WERI-Rb-1 (cell line): ENCODE measurements around the gene TMEFF1.

Experiments
- DNase-seq: peaks from one replicate; pipeline ENCODE4 v3.0.0-alpha.2; 2020
- H3K27ac ChIP-seq: fragments of 250-450 bp; sonication (Bioruptor Pico); 2 replicates; pipeline ENCODE4 v1.5.1; 2020; ENCODE audit warnings: mild to moderate bottlenecking, moderate library complexity
- H3K27me3 ChIP-seq: fragments of 250-450 bp; sonication (Bioruptor Pico); 2 replicates; pipeline ENCODE4 v1.5.1; 2021; ENCODE audit warnings: mild to moderate bottlenecking, low read depth, moderate library complexity; ENCODE audit not compliant: insufficient read depth, severe bottlenecking
- H3K36me3 ChIP-seq: fragments of 250-450 bp; sonication (Bioruptor Pico); 2 replicates; pipeline ENCODE4 v1.5.1; 2020; ENCODE audit warnings: mild to moderate bottlenecking, moderate library complexity
- H3K4me3 ChIP-seq: 2 replicates; pipeline ENCODE4 v1.5.1; 2011; ENCODE audit warnings: low read depth, mild to moderate bottlenecking, control low read depth, low read length
- H3K9me3 ChIP-seq: fragments of 250-450 bp; sonication (Bioruptor Pico); 2 replicates; pipeline ENCODE4 v1.5.1; 2021; ENCODE audit warnings: mild to moderate bottlenecking, moderate library complexity; ENCODE audit not compliant: severe bottlenecking
- CTCF ChIP-seq: IDR thresholded peaks from 2 replicates; pipeline ENCODE4 v1.5.1; 2011; ENCODE audit warnings: low read depth, mild to moderate bottlenecking, control low read depth, inconsistent platforms, low read length

The TMEFF1 gene

GRCh38 chr9:100452894-100453293, 20.1 kb upstream of the TMEFF1 start:
- peaks cover 26% of the 10 kb centered on the region for H3K36me3 ChIP-seq
- no peak for DNase-seq
- no peak overlapping the region for H3K27ac ChIP-seq

GRCh38 chr9:100455470-100455869, 17.5 kb upstream of the TMEFF1 start:
- no peak overlapping the region for H3K4me3 ChIP-seq
- no peaks in the 10 kb centered on the region for H3K27me3 ChIP-seq
- H3K27ac ChIP-seq: no peak overlapping the region
- peaks cover 22% of the 10 kb centered on the region for H3K36me3 ChIP-seq
- TF ChIP-seq CTCF: no peak
- no peak for DNase-seq
- H3K9me3 ChIP-seq: no peaks in the 10 kb centered on the region

More at GRCh38 chr9:100452894-100453293, 20.1 kb upstream of the TMEFF1 start:
- no peaks in the 10 kb centered on the region for H3K27me3 ChIP-seq
- H3K9me3 ChIP-seq: no peaks in the 10 kb centered on the region
- TF ChIP-seq CTCF: no peak
- H3K4me3 ChIP-seq: no peak overlapping the region

- no peaks in the 10 kb centered on the region for H3K9me3 ChIP-seq
- TF ChIP-seq CTCF: no peak
- no peak overlapping the region for H3K27ac ChIP-seq
- no peak overlapping the region for H3K4me3 ChIP-seq
- H3K27me3 ChIP-seq: no peaks in the 10 kb centered on the region
- DNase-seq: no peak
- H3K36me3 ChIP-seq: peaks cover 11% of the 10 kb centered on the region
Measured at GRCh38 chr9:100457517-100457916, 15.4 kb upstream of the TMEFF1 start.

- no peaks in the 10 kb centered on the region for H3K9me3 ChIP-seq
- H3K27ac ChIP-seq: no peak overlapping the region
- no peak overlapping the region for H3K4me3 ChIP-seq
- no peaks in the 10 kb centered on the region for H3K27me3 ChIP-seq
- TF ChIP-seq CTCF: no peak
- H3K36me3 ChIP-seq: no peaks in the 10 kb centered on the region
- no peak for DNase-seq
Measured at GRCh38 chr9:100459963-100460362, 13.0 kb upstream of the TMEFF1 start.

- DNase-seq: no peak
- no peak overlapping the region for H3K27ac ChIP-seq
- TF ChIP-seq CTCF: no peak
- no peaks in the 10 kb centered on the region for H3K27me3 ChIP-seq
- no peak overlapping the region for H3K4me3 ChIP-seq
- no peaks in the 10 kb centered on the region for H3K9me3 ChIP-seq
- H3K36me3 ChIP-seq: no peaks in the 10 kb centered on the region
Measured at GRCh38 chr9:100465274-100465673, 7.7 kb upstream of the TMEFF1 start.

GRCh38 chr9:100465761-100466160, 7.2 kb upstream of the TMEFF1 start:
- H3K27ac ChIP-seq: no peak overlapping the region
- H3K36me3 ChIP-seq: no peaks in the 10 kb centered on the region
- TF ChIP-seq CTCF: no peak
- no peak for DNase-seq
- H3K9me3 ChIP-seq: no peaks in the 10 kb centered on the region
- H3K4me3 ChIP-seq: no peak overlapping the region
- H3K27me3 ChIP-seq: no peaks in the 10 kb centered on the region
